Endothelial cell of umbilical vein (primary cell): ENCODE data around the gene PRKAG2. TPM values are rescaled to one million over a fixed set of nuclear protein-coding genes. Genes with fewer than 3 reads are reported as not detected.
A peak's percentile ranks its signal among the peaks of the same experiment; 100 is the strongest.

Source experiments
- BruUV-seq: library from RNA; stranded (reverse); fragments of 400-500 nt; replicated peaks from 2 replicates; lab custom pipeline; 2021; lab: Mats Ljungman, UMichigan
- CTCF ChIA-PET: fragments of 300-600, 350-600 bp; sonication (Branson Sonifier 250); formaldehyde crosslinking; loops from one replicate; lab custom pipeline; 2021; ENCODE audit warnings: antibody characterized with exemption, inconsistent platforms; lab: Charles Lee
- POLR2A ChIA-PET: fragments of 300-600, 350-600 bp; sonication (Branson Sonifier 250); formaldehyde crosslinking; loops from one replicate; lab custom pipeline; 2021; ENCODE audit warnings: antibody characterized with exemption, inconsistent platforms; lab: Charles Lee
- DNase-seq: peaks from one replicate; pipeline ENCODE4 v3.0.0-alpha.2; 2011; ENCODE audit warnings: low read depth, low spot score
- FAIRE-seq: peaks from 2 replicates; lab custom pipeline; 2011; peaks lifted over from hg19 to GRCh38; lab: Jason Lieb, UNC
- H2AFZ ChIP-seq: 2 replicates; pipeline ENCODE4 v1.6.0; 2012; ENCODE audit warnings: low read depth, low read length, control low read depth, inconsistent platforms
- H3K27ac ChIP-seq: 2 replicates; pipeline ENCODE4 v1.5.1; 2011; ENCODE audit warnings: low read depth, mild to moderate bottlenecking, control low read depth, low read length, moderate library complexity; ENCODE audit not compliant: insufficient read depth
- H3K27me3 ChIP-seq, 2 experiments: 2 replicates each; pipeline versions ENCODE4 v1.6.0 to v1.6.1; 2011; ENCODE audit warnings: low read length in 2 of 2, mixed read lengths in 1 of 2; ENCODE audit not compliant: control insufficient read depth in 2 of 2, insufficient read depth in 2 of 2
- H3K36me3 ChIP-seq, 2 experiments: 2 replicates in 1 of 2; 3 replicates in 1 of 2; pipeline ENCODE4 v1.5.1; 2011; ENCODE audit warnings: low read length in 2 of 2, mild to moderate bottlenecking in 1 of 2, moderate library complexity in 1 of 2; ENCODE audit not compliant: control insufficient read depth in 2 of 2, insufficient read depth in 2 of 2; ENCODE audit errors: extremely low read depth in 1 of 2
- H3K4me1 ChIP-seq: 3 replicates; pipeline ENCODE4 v1.5.1; 2011; ENCODE audit warnings: mild to moderate bottlenecking, low read length; ENCODE audit not compliant: control insufficient read depth, insufficient read depth; ENCODE audit errors: extremely low read depth
- H3K4me2 ChIP-seq: 2 replicates; pipeline ENCODE4 v1.6.1; 2011; ENCODE audit warnings: low read length, control low read depth, mixed read lengths; ENCODE audit not compliant: insufficient read depth
- H3K4me3 ChIP-seq, 3 experiments: fragments of 200-600 bp in 1 of 3; sonication (generic), shearing (Covaris generic) in 1 of 3; replicated peaks in 1 of 3; 2 replicates each; pipeline ENCODE4 v1.5.1; 2011 to 2016; ENCODE audit warnings: control low read depth in 3 of 3, low read length in 3 of 3, mild to moderate bottlenecking in 2 of 3, inconsistent platforms in 1 of 3, low read depth in 1 of 3, moderate library complexity in 1 of 3; ENCODE audit not compliant: insufficient read depth in 1 of 3
- H3K79me2 ChIP-seq: 2 replicates; pipeline ENCODE4 v1.6.0; 2012; ENCODE audit warnings: low read length, inconsistent platforms; ENCODE audit not compliant: control insufficient read depth, insufficient read depth
- H3K9ac ChIP-seq: replicated peaks from 2 replicates; pipeline ENCODE3; 2011; ENCODE audit warnings: low read length, control low read depth; ENCODE audit not compliant: insufficient read depth; ENCODE audit errors: extremely low read depth
- H3K9me1 ChIP-seq: replicated peaks from 3 replicates; pipeline ENCODE4 v1.6.0; 2011; ENCODE audit warnings: mild to moderate bottlenecking, low read length; ENCODE audit not compliant: control insufficient read depth, insufficient read depth; ENCODE audit errors: extremely low read depth
- H3K9me3 ChIP-seq: replicated peaks from 2 replicates; pipeline ENCODE4 v1.5.1; 2012; ENCODE audit warnings: low read length, inconsistent platforms; ENCODE audit not compliant: control insufficient read depth, insufficient read depth
- H4K20me1 ChIP-seq: replicated peaks from 2 replicates; pipeline ENCODE3; 2011; ENCODE audit warnings: mild to moderate bottlenecking, low read length; ENCODE audit not compliant: control insufficient read depth, insufficient read depth; ENCODE audit errors: extremely low read depth
- FOS ChIP-seq: IDR thresholded peaks from 2 replicates; pipeline ENCODE4 v1.6.1; 2011; ENCODE audit warnings: mild to moderate bottlenecking, low read length, moderate library complexity, borderline replicate concordance; ENCODE audit not compliant: insufficient read depth
- MYC ChIP-seq: IDR thresholded peaks from one replicate; pipeline ENCODE4 v1.6.1; 2011; ENCODE audit warnings: mild to moderate bottlenecking, low read depth, low read length
- POLR2A ChIP-seq: IDR thresholded peaks from 2 replicates; pipeline ENCODE4 v1.6.1; 2012; ENCODE audit warnings: low read depth, mild to moderate bottlenecking, control low read depth, low read length
- POLR2AphosphoS5 ChIP-seq: IDR thresholded peaks from 2 replicates; pipeline ENCODE4 v1.6.1; 2012; ENCODE audit warnings: low read depth, mild to moderate bottlenecking, control low read depth, low read length, moderate library complexity; ENCODE audit not compliant: insufficient read depth
- dilution Hi-C: fragments of 300-500 bp; cut with MboI; formaldehyde crosslinking; loops from one replicate; pipeline ENCODE4 v1.15.0; 2019; ENCODE audit warnings: low sequenced_read_pairs; ENCODE audit not compliant: extremely low pct_ligation_motif_present
- intact Hi-C: fragments of 100-400 bp; cut with micrococcal nuclease; formaldehyde crosslinking; loops from one replicate; pipeline ENCODE4 v1.10.0; 2022
- polyA plus RNA-seq, 4 experiments: library from polyadenylated mRNA; depleted of rRNA in 3 of 4; stranded (reverse) in 3 of 4; unstranded in 1 of 4; fragments of >200 nt; gene quantifications; 2 replicates each; pipeline versions ENCODE4 v1.2.1 to v1.2.3, GENCODE V29; 2011 to 2012; ENCODE audit warnings: missing spikeins in 1 of 4
- total RNA-seq: library from RNA; stranded (reverse); gene quantifications from 2 replicates; pipeline ENCODE4 v1.2.3, GENCODE V29; 2021

Gene PRKAG2
- total and polyA plus RNA-seq, 2 donors (not counting 3 experiments of a cell fraction or from before 2014, with no cell fraction given): 19.3 to 51.5 TPM

GRCh38 chr7:151608031-151608551, 268.8 kb downstream of the PRKAG2 start:
- dilution Hi-C loops (no loop called here), intact Hi-C loops (no loop called here)
- H3K4me1 ChIP-seq: peaks cover 10% of the 10 kb centered on the region
- BruUV-seq: no TSS peak
- H3K9me1 ChIP-seq: no peaks in the 10 kb centered on the region
- CTCF ChIA-PET: no interaction called here
- no peak overlapping the region for H3K4me2 ChIP-seq
- H3K4me3 ChIP-seq: no peak overlapping the region
- POLR2A ChIA-PET: no interaction called here
- no peaks in the 10 kb centered on the region for H4K20me1 ChIP-seq
- H3K36me3 ChIP-seq: peaks cover 0 to 4% of the 10 kb centered on the region in 2 experiments
- no peak overlapping the region for H3K27ac ChIP-seq
- H3K79me2 ChIP-seq: peaks cover 52% of the 10 kb centered on the region
- no peaks in the 10 kb centered on the region for H3K9me3 ChIP-seq
- H3K9ac ChIP-seq: no peak overlapping the region
- peak; percentile 63 for FAIRE-seq
- H3K27me3 ChIP-seq: no peaks in the 10 kb centered on the region
- no peak for DNase-seq
- TF ChIP-seq MYC (no peak), POLR2AphosphoS5 (no peak)
- H2AFZ ChIP-seq: no peak overlapping the region

- Histone ChIP-seq H3K9me1 (no peaks in the 10 kb centered on the region), H3K9ac (no peak overlapping the region), H3K4me3 (no peak overlapping the region), H3K9me3 (no peaks in the 10 kb centered on the region), H3K79me2 (peaks cover 49% of the 10 kb centered on the region), H3K36me3 (peaks cover 0 to 4% of the 10 kb centered on the region in 2 experiments), H4K20me1 (no peaks in the 10 kb centered on the region), H2AFZ (no peak overlapping the region), H3K4me1 (peaks cover 10% of the 10 kb centered on the region), H3K4me2 (no peak overlapping the region), H3K27me3 (no peaks in the 10 kb centered on the region), H3K27ac (no peak overlapping the region)
- ChIA-PET POLR2A (no interaction called here), CTCF (no interaction called here)
- FAIRE-seq: peak; percentile 62
- no peak for DNase-seq
- no TSS peak for BruUV-seq
- dilution Hi-C loops: no loop called here
- intact Hi-C loops: no loop called here
- no peak for TF ChIP-seq POLR2A
- peak; percentile 31 for TF ChIP-seq FOS
Observed at GRCh38 chr7:151607464-151607867, 269.4 kb downstream of the PRKAG2 start.
